OCI-LY7 (cell line): ENCODE measurements around the gene AMOTL2. TPM values are rescaled to one million over a fixed set of nuclear protein-coding genes. Genes with fewer than 3 reads are reported as not detected.

ENCODE experiments used
- BruUV-seq: library from RNA; stranded (reverse); fragments of 400-500 nt; replicated peaks from 2 replicates; lab custom pipeline; 2021; lab: Mats Ljungman, UMichigan
- CTCF ChIA-PET: fragments of 300-600 bp; sonication (Branson Sonifier 250); formaldehyde crosslinking; loops from one replicate; lab custom pipeline; 2022; ENCODE audit warnings: antibody characterized with exemption; ENCODE audit not compliant: unreplicated experiment; lab: Charles Lee
- POLR2A ChIA-PET: fragments of 300-600 bp; sonication (Branson Sonifier 250); formaldehyde crosslinking; loops from one replicate; lab custom pipeline; 2022; ENCODE audit warnings: antibody characterized with exemption; lab: Charles Lee
- DNase-seq: peaks from one replicate; pipeline ENCODE4 v3.0.0-alpha.2; 2015; ENCODE audit warnings: low spot score
- H2AFZ ChIP-seq: fragments of 200-600 bp; sonication (generic), shearing (Covaris generic); 2 replicates; pipeline ENCODE4 v1.6.1; 2014; ENCODE audit warnings: mild to moderate bottlenecking, antibody characterized with exemption, low read length, moderate library complexity
- H3K27ac ChIP-seq: fragments of 200-600 bp; sonication (generic); 2 replicates; pipeline ENCODE4 v1.5.1; 2014; ENCODE audit warnings: mixed run types, low read depth, mild to moderate bottlenecking, moderate library complexity, low read length, inconsistent platforms; ENCODE audit not compliant: poor library complexity, severe bottlenecking
- H3K36me3 ChIP-seq: fragments of 200-600 bp; sonication (generic); 2 replicates; pipeline ENCODE4 v1.6.1; 2014; ENCODE audit warnings: mild to moderate bottlenecking, antibody characterized with exemption, low read length, moderate library complexity, mixed read lengths; ENCODE audit not compliant: insufficient read depth
- H3K4me1 ChIP-seq: fragments of 200-600 bp; sonication (generic); 2 replicates; pipeline ENCODE4 v1.5.1; 2014; ENCODE audit warnings: mild to moderate bottlenecking, low read length; ENCODE audit not compliant: insufficient read depth, poor library complexity, severe bottlenecking
- H3K4me2 ChIP-seq: fragments of 200-600 bp; sonication (generic); 2 replicates; pipeline ENCODE4 v1.6.1; 2014; ENCODE audit warnings: mild to moderate bottlenecking, low read length
- H3K4me3 ChIP-seq: fragments of 200-600 bp; sonication (generic); 2 replicates; pipeline ENCODE4 v1.5.1; 2014; ENCODE audit warnings: mild to moderate bottlenecking, low read depth, low read length; ENCODE audit not compliant: poor library complexity, severe bottlenecking
- H3K79me2 ChIP-seq: fragments of 200-600 bp; sonication (generic); 2 replicates; pipeline ENCODE4 v1.6.1; 2016; ENCODE audit warnings: low read depth, mild to moderate bottlenecking, low read length, moderate library complexity, mixed read lengths; ENCODE audit not compliant: insufficient read depth
- H3K9me2 ChIP-seq: fragments of 200-600 bp; sonication (generic); 2 replicates; pipeline ENCODE4 v1.6.1; 2016; ENCODE audit warnings: mild to moderate bottlenecking, low read length, mixed read lengths; ENCODE audit not compliant: insufficient read depth
- H3K9me3 ChIP-seq: fragments of 200-600 bp; sonication (generic); 2 replicates; pipeline ENCODE4 v1.6.1; 2014; ENCODE audit warnings: mild to moderate bottlenecking, mixed run types, low read length, mixed read lengths
- H4K20me1 ChIP-seq: fragments of 200-600 bp; sonication (generic); 2 replicates; pipeline ENCODE4 v1.6.1; 2014; ENCODE audit warnings: mild to moderate bottlenecking, antibody characterized with exemption, low read length, moderate library complexity, mixed read lengths; ENCODE audit not compliant: insufficient read depth
- EZH2phosphoT487 ChIP-seq: fragments of 200-600 bp; sonication (generic); IDR thresholded peaks from 2 replicates; pipeline ENCODE4 v1.6.1; 2018; ENCODE audit warnings: low read depth, borderline replicate concordance, mild to moderate bottlenecking, mixed run types, antibody characterized with exemption, low read length, moderate library complexity, mixed read lengths
- intact Hi-C: fragments of 100-400 bp; cut with micrococcal nuclease; formaldehyde crosslinking; loops from one replicate; pipeline ENCODE4 v1.10.0; 2022; ENCODE audit not compliant: unreplicated experiment
- total RNA-seq, 2 experiments: library from RNA; depleted of rRNA in 1 of 2; stranded (reverse); fragments of >200 nt in 1 of 2; shearing (Covaris generic) in 1 of 2; gene quantifications; 2 replicates each; pipeline ENCODE4 v1.2.3, GENCODE V29; 2014 to 2022
- TF ChIP-seq, protein P1 (sequence below): fragments of 200-600 bp; sonication (generic); conservative IDR thresholded peaks from 2 replicates; pipeline ENCODE4 v1.5.1; 2014; ENCODE audit warnings: mild to moderate bottlenecking, antibody characterized with exemption, low read length, moderate library complexity, mixed read lengths

Gene AMOTL2
- total RNA-seq, 2 experiments from 2014 or later = not detected

DNA sequence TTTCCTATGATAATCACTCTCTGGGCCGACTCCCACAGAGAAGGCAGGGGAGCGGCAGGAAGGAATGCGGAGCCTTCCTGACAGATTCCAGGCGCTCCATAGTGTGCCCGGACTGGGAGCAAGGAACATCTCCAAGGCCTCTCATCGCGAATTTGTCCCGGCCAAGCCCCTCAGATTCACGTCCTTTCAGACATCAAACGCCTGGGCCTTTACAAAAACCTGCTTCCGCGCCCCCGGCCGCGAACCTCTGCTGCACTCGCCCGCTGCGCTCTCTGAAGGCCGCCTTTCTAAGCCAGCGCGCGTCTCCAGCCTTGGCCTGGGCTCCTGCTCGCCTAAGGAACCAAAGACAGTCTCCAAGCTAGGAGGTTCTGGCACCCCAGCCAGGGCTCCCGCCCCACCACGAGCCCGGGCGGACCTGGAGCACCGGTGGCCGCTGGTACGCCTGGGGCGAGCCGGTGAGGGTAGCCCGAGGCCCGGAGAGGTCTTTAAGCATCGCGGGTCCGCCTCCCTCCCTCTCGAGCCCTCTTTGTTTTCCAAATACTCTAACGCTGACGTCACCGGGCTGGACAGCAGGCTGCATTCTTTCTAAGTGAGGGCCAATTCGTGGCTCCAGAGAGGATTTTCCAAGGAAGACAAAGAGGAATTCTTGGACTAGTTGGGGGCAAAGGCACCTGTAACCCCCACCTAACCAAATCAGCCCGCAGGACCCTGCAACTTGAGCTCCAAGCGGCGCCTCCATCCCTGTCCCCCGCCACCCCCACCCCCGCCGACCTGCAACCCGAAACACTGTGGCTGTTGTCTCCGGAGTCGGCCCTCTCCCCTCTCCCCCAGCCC, 759 bp downstream of the AMOTL2 start:
- Histone ChIP-seq H3K4me1 (no peaks in the 10 kb centered on the region), H3K9me3 (no peaks in the 10 kb centered on the region), H2AFZ (no peak overlapping the region), H4K20me1 (no peaks in the 10 kb centered on the region), H3K36me3 (no peaks in the 10 kb centered on the region), H3K9me2 (no peaks in the 10 kb centered on the region), H3K4me2 (no peak overlapping the region), H3K4me3 (no peak overlapping the region), H3K79me2 (no peaks in the 10 kb centered on the region), H3K27ac (no peak overlapping the region)
- BruUV-seq = no TSS peak
- TF ChIP-seq, protein P1, sequence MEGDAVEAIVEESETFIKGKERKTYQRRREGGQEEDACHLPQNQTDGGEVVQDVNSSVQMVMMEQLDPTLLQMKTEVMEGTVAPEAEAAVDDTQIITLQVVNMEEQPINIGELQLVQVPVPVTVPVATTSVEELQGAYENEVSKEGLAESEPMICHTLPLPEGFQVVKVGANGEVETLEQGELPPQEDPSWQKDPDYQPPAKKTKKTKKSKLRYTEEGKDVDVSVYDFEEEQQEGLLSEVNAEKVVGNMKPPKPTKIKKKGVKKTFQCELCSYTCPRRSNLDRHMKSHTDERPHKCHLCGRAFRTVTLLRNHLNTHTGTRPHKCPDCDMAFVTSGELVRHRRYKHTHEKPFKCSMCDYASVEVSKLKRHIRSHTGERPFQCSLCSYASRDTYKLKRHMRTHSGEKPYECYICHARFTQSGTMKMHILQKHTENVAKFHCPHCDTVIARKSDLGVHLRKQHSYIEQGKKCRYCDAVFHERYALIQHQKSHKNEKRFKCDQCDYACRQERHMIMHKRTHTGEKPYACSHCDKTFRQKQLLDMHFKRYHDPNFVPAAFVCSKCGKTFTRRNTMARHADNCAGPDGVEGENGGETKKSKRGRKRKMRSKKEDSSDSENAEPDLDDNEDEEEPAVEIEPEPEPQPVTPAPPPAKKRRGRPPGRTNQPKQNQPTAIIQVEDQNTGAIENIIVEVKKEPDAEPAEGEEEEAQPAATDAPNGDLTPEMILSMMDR = no peak
- no peak for TF ChIP-seq EZH2phosphoT487
- intact Hi-C loops = no loop called here
- no peak for DNase-seq
- ChIA-PET POLR2A (no interaction called here), CTCF (no interaction called here)

DNA sequence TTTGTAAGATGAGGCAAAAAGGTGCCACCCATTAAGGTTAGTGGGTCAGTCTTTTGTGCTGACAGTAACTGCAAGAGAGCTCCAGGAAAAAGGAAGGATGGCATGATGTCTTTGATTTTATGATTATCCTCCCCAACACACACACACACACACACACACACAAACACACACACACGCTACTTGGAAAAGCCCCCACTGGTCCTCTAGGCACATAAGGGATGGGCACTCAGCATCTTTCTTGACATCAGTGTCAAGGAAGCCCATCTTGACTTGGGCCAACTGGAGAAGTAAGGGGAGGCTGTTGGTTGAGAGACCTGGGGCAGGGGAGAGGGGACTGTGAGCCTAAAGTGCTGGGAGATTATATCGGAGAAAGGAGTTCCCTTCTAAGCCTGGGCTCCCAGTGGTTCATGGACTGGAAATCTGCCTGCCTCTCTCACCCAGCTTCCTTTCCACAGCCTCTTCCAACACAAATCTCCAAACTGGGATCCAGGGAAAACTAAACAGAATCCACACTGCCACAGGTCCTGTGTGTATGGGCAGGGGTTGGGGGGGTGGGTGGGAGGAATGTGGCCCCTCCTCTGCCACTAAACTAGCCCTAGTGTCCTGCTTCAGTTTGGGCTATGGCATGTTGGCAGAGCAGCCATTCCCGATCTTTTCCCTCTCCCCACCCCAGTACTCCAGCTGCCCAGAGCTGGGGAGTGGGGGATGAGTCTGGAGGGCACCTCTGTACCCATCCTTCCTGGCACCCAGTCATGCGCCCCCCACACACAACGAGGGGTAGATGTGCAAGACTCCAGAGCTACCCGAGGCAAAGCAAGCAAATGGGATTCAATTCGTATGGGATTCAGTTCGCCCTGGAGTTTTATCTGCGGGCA, 1.6 kb downstream of the AMOTL2 start:
- Histone ChIP-seq H3K4me2 (no peak overlapping the region), H3K9me2 (no peaks in the 10 kb centered on the region), H3K9me3 (no peaks in the 10 kb centered on the region), H4K20me1 (no peaks in the 10 kb centered on the region), H3K4me3 (no peak overlapping the region), H3K79me2 (no peaks in the 10 kb centered on the region), H3K4me1 (no peaks in the 10 kb centered on the region), H3K36me3 (no peaks in the 10 kb centered on the region), H3K27ac (no peak overlapping the region), H2AFZ (no peak overlapping the region)
- DNase-seq = no peak
- TF ChIP-seq, protein P1 = no peak
- no peak for TF ChIP-seq EZH2phosphoT487
- no TSS peak for BruUV-seq
- CTCF ChIA-PET = no interaction called here
- POLR2A ChIA-PET = interaction anchor here (0.6 kb wide), 1 partner anchor 34 kb away, joined by 3 read pairs; no protein-coding TSS in a partner anchor
- intact Hi-C loops = no loop called here
